Measurements from ENCODE around the gene TRIM3. TPM values are rescaled to one million over a fixed set of nuclear protein-coding genes. Genes with fewer than 3 reads are reported as not detected.

Gene TRIM3
- total and polyA plus RNA-seq, 2 of the 4 experiments (the other 2 are of a cell fraction) = 13.8 to 22.3 TPM

DNA sequence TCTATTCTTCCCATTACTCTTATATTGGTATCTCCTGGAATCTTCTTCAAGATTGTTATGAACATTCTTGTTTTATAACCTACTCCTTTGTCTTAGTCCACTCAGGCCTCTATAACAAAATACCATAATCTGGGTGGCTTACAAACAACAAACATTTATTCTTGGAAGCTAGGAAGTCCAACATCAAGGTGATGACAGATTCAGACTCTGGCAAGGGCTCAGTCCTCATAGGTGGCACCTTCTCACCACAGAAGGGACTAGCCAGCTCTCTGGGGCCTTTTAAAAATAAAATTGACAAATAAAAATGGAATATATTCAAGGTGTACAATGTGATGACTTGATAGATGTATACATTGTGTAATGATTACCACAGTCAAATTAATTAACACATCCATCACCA is 43.1 kb upstream of the TRIM3 start:
- no peaks in the 10 kb centered on the region for H3K79me1 ChIP-seq (ENCODE audit: low read depth in 1 of 2, low read length in 2 of 2)
- H3K27me3 ChIP-seq (ENCODE audit: control insufficient read depth, insufficient read depth, low read length) = no peaks in the 10 kb centered on the region
- in situ Hi-C loops (cut with MboI; ENCODE audit: low sequenced_read_pairs) (no loop called here), dilution Hi-C loops (cut with HindIII; ENCODE audit: low sequenced_read_pairs, unreplicated experiment) (no loop called here), intact Hi-C loops (cut with micrococcal nuclease) (no loop called here)
- TF ChIP-seq FOS (IDR thresholded peaks at IDR 0.05; ENCODE audit: low read depth, low read length) = no peak
- TF ChIP-seq, protein P1, sequence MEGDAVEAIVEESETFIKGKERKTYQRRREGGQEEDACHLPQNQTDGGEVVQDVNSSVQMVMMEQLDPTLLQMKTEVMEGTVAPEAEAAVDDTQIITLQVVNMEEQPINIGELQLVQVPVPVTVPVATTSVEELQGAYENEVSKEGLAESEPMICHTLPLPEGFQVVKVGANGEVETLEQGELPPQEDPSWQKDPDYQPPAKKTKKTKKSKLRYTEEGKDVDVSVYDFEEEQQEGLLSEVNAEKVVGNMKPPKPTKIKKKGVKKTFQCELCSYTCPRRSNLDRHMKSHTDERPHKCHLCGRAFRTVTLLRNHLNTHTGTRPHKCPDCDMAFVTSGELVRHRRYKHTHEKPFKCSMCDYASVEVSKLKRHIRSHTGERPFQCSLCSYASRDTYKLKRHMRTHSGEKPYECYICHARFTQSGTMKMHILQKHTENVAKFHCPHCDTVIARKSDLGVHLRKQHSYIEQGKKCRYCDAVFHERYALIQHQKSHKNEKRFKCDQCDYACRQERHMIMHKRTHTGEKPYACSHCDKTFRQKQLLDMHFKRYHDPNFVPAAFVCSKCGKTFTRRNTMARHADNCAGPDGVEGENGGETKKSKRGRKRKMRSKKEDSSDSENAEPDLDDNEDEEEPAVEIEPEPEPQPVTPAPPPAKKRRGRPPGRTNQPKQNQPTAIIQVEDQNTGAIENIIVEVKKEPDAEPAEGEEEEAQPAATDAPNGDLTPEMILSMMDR (conservative IDR thresholded peaks at IDR 0.05; ENCODE audit: low read depth, low read length) = no peak
- TF ChIP-seq CEBPB (IDR thresholded peaks at IDR 0.05; ENCODE audit: low read depth, low read length) = no peak
- TF ChIP-seq MAZ (IDR thresholded peaks at IDR 0.05; ENCODE audit: borderline replicate concordance, low read depth, low read length) = no peak
- no peak for TF ChIP-seq NFE2L2 (IDR thresholded peaks at IDR 0.05; ENCODE audit: low read depth, low read length)
- TF ChIP-seq, protein P2, sequence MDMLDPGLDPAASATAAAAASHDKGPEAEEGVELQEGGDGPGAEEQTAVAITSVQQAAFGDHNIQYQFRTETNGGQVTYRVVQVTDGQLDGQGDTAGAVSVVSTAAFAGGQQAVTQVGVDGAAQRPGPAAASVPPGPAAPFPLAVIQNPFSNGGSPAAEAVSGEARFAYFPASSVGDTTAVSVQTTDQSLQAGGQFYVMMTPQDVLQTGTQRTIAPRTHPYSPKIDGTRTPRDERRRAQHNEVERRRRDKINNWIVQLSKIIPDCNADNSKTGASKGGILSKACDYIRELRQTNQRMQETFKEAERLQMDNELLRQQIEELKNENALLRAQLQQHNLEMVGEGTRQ (IDR thresholded peaks at IDR 0.05; ENCODE audit: low read depth, low read length) = no peak
- no peak for TF ChIP-seq RAD21 (IDR thresholded peaks at IDR 0.05; ENCODE audit: low read length)
- TF ChIP-seq MAFK (IDR thresholded peaks at IDR 0.05; ENCODE audit: low read depth, low read length) = no peak
- no peak for TF ChIP-seq RCOR1 (IDR thresholded peaks at IDR 0.05; ENCODE audit: insufficient replicate concordance, low read length)
- no peak for TF ChIP-seq BHLHE40 (IDR thresholded peaks at IDR 0.05; ENCODE audit: low read depth, low read length)
- H3K4me1 ChIP-seq (ENCODE audit: control insufficient read depth, insufficient read depth, low read length) = no peaks in the 10 kb centered on the region
- ATAC-seq (ENCODE audit: low read depth) (no peak), DNase-seq (no peak)
- no peak overlapping the region for H3K4ac ChIP-seq (ENCODE audit: low read depth, low read length)
- no peak overlapping the region for H2BK20ac ChIP-seq (ENCODE audit: low read depth, low read length)
- H2AK5ac ChIP-seq (ENCODE audit: low read depth, low read length) = no peak overlapping the region
- H2AFZ ChIP-seq (replicated peaks; ENCODE audit: low read length, poor library complexity) = no peak overlapping the region
- CTCF ChIA-PET = interaction anchor here (1.4 kb wide), 1 partner anchor 14 kb away, joined by 3 read pairs; no protein-coding TSS in a partner anchor
- no peak overlapping the region for H3K9ac ChIP-seq (ENCODE audit: low read depth, low read length)
- H2AK9ac ChIP-seq (replicated peaks; ENCODE audit: low read depth, low read length, poor library complexity) = no peak overlapping the region
- POLR2A ChIA-PET (ENCODE audit: unreplicated experiment) = no interaction called here
- H2BK15ac ChIP-seq (ENCODE audit: low read depth, low read length) = no peak overlapping the region
- no peak overlapping the region for H2BK5ac ChIP-seq (ENCODE audit: low read depth, low read length, poor library complexity, severe bottlenecking)
- H3K18ac ChIP-seq (ENCODE audit: low read depth, low read length) = no peak overlapping the region
- BruUV-seq (replicated peaks) = no TSS peak
- H2BK120ac ChIP-seq (ENCODE audit: low read depth, low read length) = no peak overlapping the region
- no peak overlapping the region for H3K14ac ChIP-seq (replicated peaks; ENCODE audit: low read depth, low read length)
- H3K56ac ChIP-seq (ENCODE audit: extremely low read depth, insufficient read depth, low read length) = no peak overlapping the region
- H3K9me3 ChIP-seq (ENCODE audit: control insufficient read depth, insufficient read depth, low read length) = no peaks in the 10 kb centered on the region
- no peak overlapping the region for H3K4me2 ChIP-seq (ENCODE audit: low read depth, low read length)
- no peak overlapping the region for H3K4me3 ChIP-seq (ENCODE audit: insufficient read depth, low read depth, low read length)
- peaks cover 5% of the 10 kb centered on the region for H3K36me3 ChIP-seq (ENCODE audit: control insufficient read depth, insufficient read depth, low read length)
- no peak overlapping the region for H4K91ac ChIP-seq (ENCODE audit: insufficient read depth, low read depth, low read length)
- no peak overlapping the region for H3K27ac ChIP-seq (ENCODE audit: insufficient read depth, low read length)
- no peak overlapping the region for H3K23ac ChIP-seq (ENCODE audit: low read depth, low read length)
- H4K20me1 ChIP-seq (ENCODE audit: insufficient read depth, low read length) = no peaks in the 10 kb centered on the region
- no peak overlapping the region for H4K5ac ChIP-seq (ENCODE audit: low read depth, low read length)
- no peak overlapping the region for H4K8ac ChIP-seq (ENCODE audit: low read depth in 2 of 2, low read length in 2 of 2)
- H3K9me1 ChIP-seq (ENCODE audit: insufficient read depth, low read length) = peaks cover 6% of the 10 kb centered on the region; the same call in 1 of the 2 replicates
